Heart left ventricle (tissue), 16 donors: ENCODE results near the gene TVP23A. TPM values are rescaled to one million over a fixed set of nuclear protein-coding genes. Genes with fewer than 3 reads are reported as not detected.

Experiments
- ATAC-seq, 4 donors: fragments of 200-7000 bp; cut with Tn5 transposase; one replicate each; pipeline ENCODE4 v1.9.1; 2020 to 2022; ENCODE audit warnings: moderate library complexity in 4 of 4, mild to moderate bottlenecking in 3 of 4, moderate number of reproducible peaks in 1 of 4
- DNase-seq, 5 donors: peaks; one replicate each; pipeline ENCODE4 v3.0.0-alpha.2; 2020
- H3K27ac ChIP-seq, 12 donors: fragments of 200-600 bp; sonication (generic) in 4 of 12; one replicate each; pipeline versions ENCODE4 v1.5.0 to v1.8.0; 2016 to 2022; ENCODE audit warnings: mild to moderate bottlenecking in 2 of 12
- H3K27me3 ChIP-seq, 9 donors: fragments of 200-600 bp; sonication (generic) in 2 of 9; one replicate each; pipeline versions ENCODE4 v1.5.1 to v1.8.0; 2016 to 2022; ENCODE audit warnings: mild to moderate bottlenecking in 3 of 9
- H3K36me3 ChIP-seq, 9 donors: fragments of 200-600 bp; sonication (generic) in 2 of 9; one replicate each; pipeline versions ENCODE4 v1.5.0 to v1.8.0; 2018 to 2022; ENCODE audit warnings: mild to moderate bottlenecking in 2 of 9
- H3K4me1 ChIP-seq, 12 donors: fragments of 200-600 bp; sonication (generic) in 4 of 12; one replicate each; pipeline versions ENCODE4 v1.5.0 to v1.8.0; 2016 to 2022; ENCODE audit warnings: mild to moderate bottlenecking in 3 of 12
- H3K4me3 ChIP-seq, 12 donors: fragments of 200-600 bp; sonication (generic) in 4 of 12; one replicate each; pipeline versions ENCODE4 v1.5.0 to v1.8.0; 2017 to 2022; ENCODE audit warnings: mild to moderate bottlenecking in 9 of 12, moderate library complexity in 4 of 12
- H3K9me3 ChIP-seq, 12 donors: fragments of 200-600 bp; sonication (generic) in 4 of 12; one replicate each; pipeline versions ENCODE4 v1.5.0 to v1.8.0; 2016 to 2022; ENCODE audit warnings: mild to moderate bottlenecking in 1 of 12
- POLR2A ChIP-seq, 2 donors: fragments of 450-650 bp; IDR thresholded peaks; one replicate each; pipeline ENCODE4 v1.6.1; 2017; ENCODE audit warnings: antibody characterized with exemption in 2 of 2, mild to moderate bottlenecking in 2 of 2, moderate library complexity in 2 of 2
- WGBS, 4 donors: extraction: QIAGEN DNeasy Blood & Tissue Kit in 2 of 4; methylation state at CpG; one replicate each; pipeline versions ENCODE4 v1.1.5 to v1.1.7; 2013 to 2018; 5-methylcytosine and 5-hydroxymethylcytosine counted together
- intact Hi-C, 10 donors: fragments of 100-400 bp; cut with DNase I; formaldehyde crosslinking; loops; one replicate each; pipeline versions ENCODE4 v1.11.1 to v1.14.2; 2022
- polyA plus RNA-seq, 2 donors: library from polyadenylated mRNA; stranded (reverse); fragments of 200-250 nt; gene quantifications; one replicate each; pipeline ENCODE4 v1.2.3, GENCODE V29; 2013
- total RNA-seq, 9 donors: library from RNA; depleted of rRNA in 2 of 9; stranded (reverse); fragments of >200 nt in 2 of 9; fragmentation: NEBNext Ultra II Directional in 3 of 9; extraction: Animal tissue kit (Norgen Biotek cat#: 25700) in 3 of 9; gene quantifications; one replicate each; pipeline versions ENCODE4 v1.1.0 to v1.2.4, GENCODE V29; 2016 to 2023
- TF ChIP-seq, protein P1 (sequence below), 12 donors: fragments of 200-600 bp; sonication (generic) in 4 of 12; IDR thresholded peaks; one replicate each; pipeline versions ENCODE4 v1.5.0 to v1.8.0; 2018 to 2022; ENCODE audit warnings: antibody characterized with exemption in 12 of 12, mild to moderate bottlenecking in 5 of 12
- donor health status: ischemic (EF 13 %, LVEDD 7.1; RV severe dilation, severe dysfunction).
- donor health status: healthy with polysubstance abuse.
- donor health status: DM: no; HTN: yes; CAD: no.
- donor health status: DM: no; HTN: no; CAD: no.
- donor health status: ischemic (EF 25% LVEDD 6.9; RV normal size, moderate dysfunction).
- donor health status: ischemic (EF 25% LVEDD 5.7; RV mildly dilated, moderate dysfunction).
- donor health status: healthy.
- donor health status: DM: yes; HTN: yes; CAD: no.
- donor health status: ischemic (EF 35%, LVEDD 5.7; RV mildly dilated, moderate dysfunction).
- donor health status: nonischemic (EF 11% LVEDD 7.7; RV severe dilation, severe dysfunction).
- donor health status: DM: yes; HTN: yes; CAD: no.
- donor health status: PGD.
- donor health status: ischemic (EF 29% LVEDD 5.4; RV normal size, mild dysfunction).
- donor health status: nonischemic (EF 23%, LVEDD 6.1; RV moderate dilation, normal function).

Gene TVP23A
- total and polyA plus RNA-seq, 11 donors = 0.08 to 0.95 (median 0.30) TPM; not detected in 4

DNA sequence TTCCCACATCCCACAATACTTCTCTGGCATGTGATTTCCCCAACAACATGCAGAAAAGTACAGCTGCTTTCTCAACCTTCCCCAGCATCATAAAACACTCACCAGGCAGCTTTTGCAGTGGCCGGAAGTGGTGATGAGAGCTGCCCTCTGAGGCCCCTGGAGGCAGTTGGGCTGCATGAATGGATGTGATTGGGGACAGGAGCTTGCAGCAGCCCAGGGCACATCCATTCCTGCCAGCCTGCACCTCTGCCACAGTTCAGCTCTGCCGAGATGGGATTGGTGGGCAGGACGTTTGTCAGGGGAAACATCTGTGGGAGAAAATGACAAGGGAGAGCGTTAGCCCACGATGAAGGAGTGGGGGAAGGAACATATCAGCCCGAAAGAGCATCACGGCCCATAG lies 55.1 kb downstream of the TVP23A start:
- Histone ChIP-seq H3K4me1 (peaks cover 0 to 32% (median 7%) of the 10 kb centered on the region in 12 donors), H3K4me3 (no peak overlapping the region), H3K27ac (no peak overlapping the region), H3K9me3 (no peaks in the 10 kb centered on the region), H3K36me3 (peaks cover 8 to 89% (median 73%) of the 10 kb centered on the region in 9 donors), H3K27me3 (no peaks in the 10 kb centered on the region)
- ATAC-seq (no peak), DNase-seq (no peak)
- TF ChIP-seq POLR2A (IDR thresholded peaks at IDR 0.05) = no peak
- TF ChIP-seq, protein P1, sequence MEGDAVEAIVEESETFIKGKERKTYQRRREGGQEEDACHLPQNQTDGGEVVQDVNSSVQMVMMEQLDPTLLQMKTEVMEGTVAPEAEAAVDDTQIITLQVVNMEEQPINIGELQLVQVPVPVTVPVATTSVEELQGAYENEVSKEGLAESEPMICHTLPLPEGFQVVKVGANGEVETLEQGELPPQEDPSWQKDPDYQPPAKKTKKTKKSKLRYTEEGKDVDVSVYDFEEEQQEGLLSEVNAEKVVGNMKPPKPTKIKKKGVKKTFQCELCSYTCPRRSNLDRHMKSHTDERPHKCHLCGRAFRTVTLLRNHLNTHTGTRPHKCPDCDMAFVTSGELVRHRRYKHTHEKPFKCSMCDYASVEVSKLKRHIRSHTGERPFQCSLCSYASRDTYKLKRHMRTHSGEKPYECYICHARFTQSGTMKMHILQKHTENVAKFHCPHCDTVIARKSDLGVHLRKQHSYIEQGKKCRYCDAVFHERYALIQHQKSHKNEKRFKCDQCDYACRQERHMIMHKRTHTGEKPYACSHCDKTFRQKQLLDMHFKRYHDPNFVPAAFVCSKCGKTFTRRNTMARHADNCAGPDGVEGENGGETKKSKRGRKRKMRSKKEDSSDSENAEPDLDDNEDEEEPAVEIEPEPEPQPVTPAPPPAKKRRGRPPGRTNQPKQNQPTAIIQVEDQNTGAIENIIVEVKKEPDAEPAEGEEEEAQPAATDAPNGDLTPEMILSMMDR (IDR thresholded peaks at IDR 0.05) = no peak
- WGBS, 4 donors = 90 to 97% (median 92%) methylated on average over 7 of the region's 7 CpGs
- intact Hi-C loops = loop anchor here in 1 of 10 donors (5.0 to 10.0 kb wide), 2 partner anchors 51 to 149 kb away; partner anchors contain the start of gene TVP23A

DNA sequence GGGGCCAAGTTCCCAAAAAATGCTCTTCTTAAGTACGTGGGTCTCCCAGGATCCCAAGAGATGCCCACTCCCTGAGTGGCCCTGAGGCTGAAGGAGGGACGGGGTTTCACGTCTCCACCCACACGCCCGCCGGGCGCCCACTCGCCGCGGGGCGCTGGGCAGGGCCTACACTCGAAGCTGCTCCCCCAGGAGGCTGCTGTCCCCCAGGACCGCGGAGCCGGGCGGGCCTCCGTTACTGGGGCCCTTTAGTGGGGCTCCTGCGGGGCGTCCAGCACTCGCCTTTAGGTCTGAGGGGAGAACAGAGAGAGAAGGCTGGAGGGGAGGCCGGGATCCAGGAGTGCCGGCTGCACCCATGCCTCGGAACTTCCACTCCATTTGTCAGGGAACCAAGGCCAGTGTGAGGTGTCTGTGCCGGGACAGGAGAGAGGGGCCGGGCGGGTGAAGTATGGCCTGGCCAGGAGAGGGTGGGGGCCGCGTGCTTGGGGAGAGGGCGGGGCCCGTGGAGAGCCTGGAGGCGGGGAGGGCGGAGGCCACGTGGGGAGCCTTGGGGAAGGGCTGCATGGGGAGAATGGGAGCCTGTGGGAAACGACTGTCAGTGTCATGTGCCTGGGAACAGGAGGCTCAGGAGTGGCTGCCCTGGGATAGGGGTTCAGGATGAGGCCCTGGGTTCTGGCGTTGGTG lies 56.1 kb downstream of the TVP23A start:
- DNase-seq = no peak
- H3K36me3 ChIP-seq = peaks cover 8 to 89% (median 77%) of the 10 kb centered on the region in 9 donors
- H3K27me3 ChIP-seq = no peaks in the 10 kb centered on the region
- ATAC-seq = peak in 1 of 4 donors; percentile 24
- TF ChIP-seq, protein P1 (IDR thresholded peaks at IDR 0.05) = no peak
- H3K27ac ChIP-seq = no peak overlapping the region
- H3K4me3 ChIP-seq = no peak overlapping the region
- 91 to 96% (median 94%) methylated on average over 21 to 35 of the region's 35 CpGs for WGBS, 4 donors
- no peaks in the 10 kb centered on the region for H3K9me3 ChIP-seq
- H3K4me1 ChIP-seq = peaks cover 0 to 32% (median 7%) of the 10 kb centered on the region in 12 donors
- intact Hi-C loops = loop anchor here in 1 of 10 donors (5.0 to 10.0 kb wide), 2 partner anchors 52 to 150 kb away; partner anchors contain the start of gene TVP23A

DNA sequence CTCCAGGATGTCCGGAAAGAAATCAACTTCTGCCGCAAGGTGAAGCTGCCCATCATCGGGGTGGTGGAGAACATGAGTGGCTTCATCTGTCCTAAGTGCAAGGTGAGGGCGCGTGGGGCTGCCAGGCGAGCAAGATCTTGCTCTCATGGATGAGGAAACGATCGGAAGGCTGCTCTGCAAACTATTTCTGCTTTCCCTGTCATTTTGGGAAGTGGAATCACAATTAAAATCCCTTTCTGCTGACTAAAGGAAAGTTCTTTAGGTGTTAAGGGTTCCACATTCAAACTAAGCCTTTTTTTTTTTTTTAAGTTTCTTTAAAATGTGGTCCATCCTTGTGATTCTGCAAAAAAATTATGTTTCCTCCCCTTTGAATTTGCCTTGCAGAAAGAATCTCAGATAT lies 57.2 kb downstream of the TVP23A start:
- H3K4me3 ChIP-seq = no peak overlapping the region
- TF ChIP-seq, protein P1 (IDR thresholded peaks at IDR 0.05) = no peak
- no peak for TF ChIP-seq POLR2A (IDR thresholded peaks at IDR 0.05)
- H3K27ac ChIP-seq = peak overlapping the region in 1 of 12 donors; percentile 53
- H3K9me3 ChIP-seq = no peaks in the 10 kb centered on the region
- peaks cover 0 to 27% (median 8%) of the 10 kb centered on the region in 12 donors for H3K4me1 ChIP-seq
- peaks cover 8 to 94% (median 82%) of the 10 kb centered on the region in 9 donors for H3K36me3 ChIP-seq
- 90 to 98% (median 95%) methylated on average over 8 of the region's 8 CpGs for WGBS, 4 donors
- H3K27me3 ChIP-seq = no peaks in the 10 kb centered on the region
- DNase-seq (no peak), ATAC-seq (no peak)
- intact Hi-C loops = loop anchor here in 1 of 10 donors (5.0 to 10.0 kb wide), 2 partner anchors 53 to 151 kb away; partner anchors contain the start of gene TVP23A

DNA sequence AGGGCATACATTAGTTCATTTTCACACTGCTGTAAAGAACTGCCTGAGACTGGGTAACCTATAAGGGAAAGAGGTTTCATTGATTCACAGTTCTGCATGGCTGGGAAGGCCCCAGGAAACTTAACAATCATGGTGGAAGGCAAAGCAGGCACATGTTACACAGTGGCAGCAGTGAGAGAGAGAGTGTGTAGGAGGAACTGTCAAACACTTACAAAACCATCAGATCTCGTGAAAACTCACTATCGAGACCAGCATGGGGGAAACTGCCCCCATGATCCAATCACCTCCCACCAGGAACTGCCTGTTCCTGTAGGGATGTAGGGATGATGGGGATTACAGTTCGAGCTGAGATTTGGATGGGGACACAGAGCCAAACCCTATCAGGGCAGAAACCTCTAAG lies 57.7 kb downstream of the TVP23A start:
- ATAC-seq (no peak), DNase-seq (no peak)
- H3K27ac ChIP-seq = peak overlapping the region in 1 of 12 donors; percentile 30
- no peak overlapping the region for H3K4me3 ChIP-seq
- 79 to 96% (median 85%) methylated on average over 3 of the region's 3 CpGs for WGBS, 4 donors
- no peaks in the 10 kb centered on the region for H3K27me3 ChIP-seq
- TF ChIP-seq, protein P1 (IDR thresholded peaks at IDR 0.05) = no peak
- no peak for TF ChIP-seq POLR2A (IDR thresholded peaks at IDR 0.05)
- H3K36me3 ChIP-seq = peaks cover 8 to 95% (median 85%) of the 10 kb centered on the region in 9 donors
- intact Hi-C loops = loop anchor here in 1 of 10 donors (5.0 to 10.0 kb wide), 2 partner anchors 54 to 151 kb away; partner anchors contain the start of gene TVP23A
- H3K4me1 ChIP-seq = peaks cover 0 to 22% (median 8%) of the 10 kb centered on the region in 12 donors
- no peaks in the 10 kb centered on the region for H3K9me3 ChIP-seq
